ENCODE data around the gene DNPEP.
A peak's percentile ranks its signal among the peaks of the same experiment; 100 is the strongest.
"Not testable (repeated sequence)": the region's sequence is repeated elsewhere in the genome, so short reads cannot be mapped to it uniquely, and the experiment has no call there.

Gene DNPEP

DNA sequence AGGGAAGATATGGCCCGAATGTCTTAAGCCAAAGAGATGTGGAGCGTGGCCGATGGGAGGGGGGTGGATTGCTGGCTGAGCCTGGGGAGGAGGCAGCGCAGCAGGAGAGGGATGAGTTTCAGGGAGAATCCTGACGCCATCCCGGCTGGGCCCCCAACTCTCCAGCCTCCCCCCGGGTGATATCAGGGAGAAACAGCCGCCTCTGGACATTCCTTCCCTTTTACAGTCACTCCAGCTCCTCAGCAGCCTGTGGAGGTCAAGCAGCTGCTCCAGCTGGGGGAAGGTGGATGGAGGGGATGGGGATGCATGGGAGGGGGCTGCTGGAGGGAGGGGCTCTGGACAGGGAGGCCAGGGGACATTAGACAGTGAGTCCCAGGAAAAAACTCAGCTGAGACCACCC is 20.9 kb upstream of the DNPEP start:
- TF ChIP-seq SNAI2 (CRISPR knock-in tag; IDR thresholded peaks at IDR 0.05) (no peak), PPARA (CRISPR knock-in tag; IDR thresholded peaks at IDR 0.05; ENCODE audit: borderline replicate concordance) (no peak), ZFP30 (CRISPR knock-in tag; IDR thresholded peaks at IDR 0.05) (no peak), RARB (CRISPR knock-in tag; IDR thresholded peaks at IDR 0.05) (no peak), ISL1 (CRISPR knock-in tag; IDR thresholded peaks at IDR 0.05) (no peak), TOX (CRISPR knock-in tag; IDR thresholded peaks at IDR 0.05; ENCODE audit: borderline replicate concordance) (no peak), ESRRG (CRISPR knock-in tag; IDR thresholded peaks at IDR 0.05) (no peak), OSR1 (CRISPR knock-in tag; IDR thresholded peaks at IDR 0.05) (no peak), CSDC2 (CRISPR knock-in tag; IDR thresholded peaks at IDR 0.05) (no peak), ARNTL (CRISPR knock-in tag; IDR thresholded peaks at IDR 0.05; ENCODE audit: borderline replicate concordance, low read depth) (no peak), ZFP3 (CRISPR knock-in tag; IDR thresholded peaks at IDR 0.05) (no peak)
- TF ChIP-seq, protein P1, sequence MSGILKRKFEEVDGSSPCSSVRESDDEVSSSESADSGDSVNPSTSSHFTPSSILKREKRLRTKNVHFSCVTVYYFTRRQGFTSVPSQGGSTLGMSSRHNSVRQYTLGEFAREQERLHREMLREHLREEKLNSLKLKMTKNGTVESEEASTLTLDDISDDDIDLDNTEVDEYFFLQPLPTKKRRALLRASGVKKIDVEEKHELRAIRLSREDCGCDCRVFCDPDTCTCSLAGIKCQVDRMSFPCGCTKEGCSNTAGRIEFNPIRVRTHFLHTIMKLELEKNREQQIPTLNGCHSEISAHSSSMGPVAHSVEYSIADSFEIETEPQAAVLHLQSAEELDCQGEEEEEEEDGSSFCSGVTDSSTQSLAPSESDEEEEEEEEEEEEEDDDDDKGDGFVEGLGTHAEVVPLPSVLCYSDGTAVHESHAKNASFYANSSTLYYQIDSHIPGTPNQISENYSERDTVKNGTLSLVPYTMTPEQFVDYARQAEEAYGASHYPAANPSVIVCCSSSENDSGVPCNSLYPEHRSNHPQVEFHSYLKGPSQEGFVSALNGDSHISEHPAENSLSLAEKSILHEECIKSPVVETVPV (CRISPR knock-in tag; IDR thresholded peaks at IDR 0.05): no peak
- TF ChIP-seq, protein P2, sequence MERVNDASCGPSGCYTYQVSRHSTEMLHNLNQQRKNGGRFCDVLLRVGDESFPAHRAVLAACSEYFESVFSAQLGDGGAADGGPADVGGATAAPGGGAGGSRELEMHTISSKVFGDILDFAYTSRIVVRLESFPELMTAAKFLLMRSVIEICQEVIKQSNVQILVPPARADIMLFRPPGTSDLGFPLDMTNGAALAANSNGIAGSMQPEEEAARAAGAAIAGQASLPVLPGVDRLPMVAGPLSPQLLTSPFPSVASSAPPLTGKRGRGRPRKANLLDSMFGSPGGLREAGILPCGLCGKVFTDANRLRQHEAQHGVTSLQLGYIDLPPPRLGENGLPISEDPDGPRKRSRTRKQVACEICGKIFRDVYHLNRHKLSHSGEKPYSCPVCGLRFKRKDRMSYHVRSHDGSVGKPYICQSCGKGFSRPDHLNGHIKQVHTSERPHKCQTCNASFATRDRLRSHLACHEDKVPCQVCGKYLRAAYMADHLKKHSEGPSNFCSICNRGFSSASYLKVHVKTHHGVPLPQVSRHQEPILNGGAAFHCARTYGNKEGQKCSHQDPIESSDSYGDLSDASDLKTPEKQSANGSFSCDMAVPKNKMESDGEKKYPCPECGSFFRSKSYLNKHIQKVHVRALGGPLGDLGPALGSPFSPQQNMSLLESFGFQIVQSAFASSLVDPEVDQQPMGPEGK (CRISPR knock-in tag; IDR thresholded peaks at IDR 0.05; ENCODE audit: borderline replicate concordance): no peak
- TF ChIP-seq, protein P3, sequence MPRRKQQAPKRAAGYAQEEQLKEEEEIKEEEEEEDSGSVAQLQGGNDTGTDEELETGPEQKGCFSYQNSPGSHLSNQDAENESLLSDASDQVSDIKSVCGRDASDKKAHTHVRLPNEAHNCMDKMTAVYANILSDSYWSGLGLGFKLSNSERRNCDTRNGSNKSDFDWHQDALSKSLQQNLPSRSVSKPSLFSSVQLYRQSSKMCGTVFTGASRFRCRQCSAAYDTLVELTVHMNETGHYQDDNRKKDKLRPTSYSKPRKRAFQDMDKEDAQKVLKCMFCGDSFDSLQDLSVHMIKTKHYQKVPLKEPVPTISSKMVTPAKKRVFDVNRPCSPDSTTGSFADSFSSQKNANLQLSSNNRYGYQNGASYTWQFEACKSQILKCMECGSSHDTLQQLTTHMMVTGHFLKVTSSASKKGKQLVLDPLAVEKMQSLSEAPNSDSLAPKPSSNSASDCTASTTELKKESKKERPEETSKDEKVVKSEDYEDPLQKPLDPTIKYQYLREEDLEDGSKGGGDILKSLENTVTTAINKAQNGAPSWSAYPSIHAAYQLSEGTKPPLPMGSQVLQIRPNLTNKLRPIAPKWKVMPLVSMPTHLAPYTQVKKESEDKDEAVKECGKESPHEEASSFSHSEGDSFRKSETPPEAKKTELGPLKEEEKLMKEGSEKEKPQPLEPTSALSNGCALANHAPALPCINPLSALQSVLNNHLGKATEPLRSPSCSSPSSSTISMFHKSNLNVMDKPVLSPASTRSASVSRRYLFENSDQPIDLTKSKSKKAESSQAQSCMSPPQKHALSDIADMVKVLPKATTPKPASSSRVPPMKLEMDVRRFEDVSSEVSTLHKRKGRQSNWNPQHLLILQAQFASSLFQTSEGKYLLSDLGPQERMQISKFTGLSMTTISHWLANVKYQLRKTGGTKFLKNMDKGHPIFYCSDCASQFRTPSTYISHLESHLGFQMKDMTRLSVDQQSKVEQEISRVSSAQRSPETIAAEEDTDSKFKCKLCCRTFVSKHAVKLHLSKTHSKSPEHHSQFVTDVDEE (CRISPR knock-in tag; IDR thresholded peaks at IDR 0.05): no peak
- no peak for ATAC-seq

DNA sequence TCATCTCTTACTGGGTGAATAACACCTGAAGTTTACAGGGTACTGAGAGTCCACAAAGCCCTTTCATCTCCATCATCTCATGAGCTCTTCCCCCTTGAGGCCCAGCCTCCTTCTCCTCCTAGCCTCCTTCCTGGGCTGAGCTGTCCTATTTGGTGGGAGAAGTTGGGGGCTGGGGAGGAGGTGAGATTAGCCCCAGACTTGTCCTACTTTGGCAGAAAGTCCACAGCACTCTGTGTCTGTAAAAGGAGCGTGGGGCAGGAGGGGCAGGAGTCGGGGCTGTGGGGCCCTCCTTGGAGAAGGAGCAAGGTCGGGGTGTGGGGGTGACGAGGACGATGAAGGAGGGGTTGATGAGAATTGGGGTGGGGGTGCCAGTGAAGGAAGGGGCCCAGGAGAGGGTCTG is 20.5 kb upstream of the DNPEP start:
- TF ChIP-seq ARNTL (CRISPR knock-in tag; IDR thresholded peaks at IDR 0.05; ENCODE audit: borderline replicate concordance, low read depth) (no peak), BACH2 (CRISPR knock-in tag; IDR thresholded peaks at IDR 0.05; ENCODE audit: borderline replicate concordance) (no peak)
- ATAC-seq: no peak

DNA sequence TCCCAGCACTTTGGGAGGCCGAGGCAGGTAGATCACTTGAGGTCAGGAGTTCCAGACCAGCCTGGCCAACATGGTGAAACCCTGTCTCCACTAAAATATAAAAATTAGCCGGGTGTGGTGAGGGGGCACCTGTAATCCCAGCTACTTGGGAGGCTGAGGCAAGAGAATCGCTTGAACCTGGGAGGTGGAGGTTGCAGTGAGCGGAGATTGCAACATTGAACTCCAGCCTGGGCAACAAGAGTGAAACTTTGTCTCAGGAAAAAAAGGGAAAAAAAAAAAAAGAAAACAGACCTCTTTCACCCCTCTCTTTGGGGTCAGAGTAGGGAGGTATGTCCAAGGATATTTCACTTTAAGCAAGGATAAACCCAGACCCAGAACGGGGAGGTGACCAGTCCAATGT is 19.6 kb upstream of the DNPEP start:
- ATAC-seq: not testable (repeated sequence)

DNA sequence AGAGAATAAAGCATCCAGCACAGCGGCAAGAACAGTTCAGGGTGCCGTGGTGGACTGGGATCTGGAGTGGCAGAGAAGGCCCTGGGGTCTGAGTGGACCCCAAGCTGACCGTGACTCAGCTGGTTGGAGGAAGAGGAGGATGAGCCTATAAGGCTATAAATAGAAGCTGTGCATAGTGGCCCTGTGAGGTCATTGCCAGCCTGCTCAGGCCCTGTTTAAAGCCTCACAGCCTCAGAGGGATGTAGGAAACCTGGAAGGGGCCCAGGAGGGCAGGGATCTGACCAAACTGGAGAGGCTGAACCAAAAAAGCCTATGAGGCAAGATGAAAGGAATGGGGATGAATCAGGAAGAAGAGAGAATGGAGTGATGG is 19.1 kb upstream of the DNPEP start:
- ATAC-seq: peak; percentile 68
- TF ChIP-seq, protein P4, sequence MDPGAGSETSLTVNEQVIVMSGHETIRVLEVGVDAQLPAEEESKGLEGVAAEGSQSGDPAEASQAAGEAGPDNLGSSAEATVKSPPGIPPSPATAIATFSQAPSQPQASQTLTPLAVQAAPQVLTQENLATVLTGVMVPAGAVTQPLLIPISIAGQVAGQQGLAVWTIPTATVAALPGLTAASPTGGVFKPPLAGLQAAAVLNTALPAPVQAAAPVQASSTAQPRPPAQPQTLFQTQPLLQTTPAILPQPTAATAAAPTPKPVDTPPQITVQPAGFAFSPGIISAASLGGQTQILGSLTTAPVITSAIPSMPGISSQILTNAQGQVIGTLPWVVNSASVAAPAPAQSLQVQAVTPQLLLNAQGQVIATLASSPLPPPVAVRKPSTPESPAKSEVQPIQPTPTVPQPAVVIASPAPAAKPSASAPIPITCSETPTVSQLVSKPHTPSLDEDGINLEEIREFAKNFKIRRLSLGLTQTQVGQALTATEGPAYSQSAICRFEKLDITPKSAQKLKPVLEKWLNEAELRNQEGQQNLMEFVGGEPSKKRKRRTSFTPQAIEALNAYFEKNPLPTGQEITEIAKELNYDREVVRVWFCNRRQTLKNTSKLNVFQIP (CRISPR knock-in tag; IDR thresholded peaks at IDR 0.05; ENCODE audit: borderline replicate concordance, low read depth): no peak
- TF ChIP-seq ZNF8 (CRISPR knock-in tag; IDR thresholded peaks at IDR 0.05) (no peak), GLIS3 (CRISPR knock-in tag; IDR thresholded peaks at IDR 0.05) (no peak)

DNA sequence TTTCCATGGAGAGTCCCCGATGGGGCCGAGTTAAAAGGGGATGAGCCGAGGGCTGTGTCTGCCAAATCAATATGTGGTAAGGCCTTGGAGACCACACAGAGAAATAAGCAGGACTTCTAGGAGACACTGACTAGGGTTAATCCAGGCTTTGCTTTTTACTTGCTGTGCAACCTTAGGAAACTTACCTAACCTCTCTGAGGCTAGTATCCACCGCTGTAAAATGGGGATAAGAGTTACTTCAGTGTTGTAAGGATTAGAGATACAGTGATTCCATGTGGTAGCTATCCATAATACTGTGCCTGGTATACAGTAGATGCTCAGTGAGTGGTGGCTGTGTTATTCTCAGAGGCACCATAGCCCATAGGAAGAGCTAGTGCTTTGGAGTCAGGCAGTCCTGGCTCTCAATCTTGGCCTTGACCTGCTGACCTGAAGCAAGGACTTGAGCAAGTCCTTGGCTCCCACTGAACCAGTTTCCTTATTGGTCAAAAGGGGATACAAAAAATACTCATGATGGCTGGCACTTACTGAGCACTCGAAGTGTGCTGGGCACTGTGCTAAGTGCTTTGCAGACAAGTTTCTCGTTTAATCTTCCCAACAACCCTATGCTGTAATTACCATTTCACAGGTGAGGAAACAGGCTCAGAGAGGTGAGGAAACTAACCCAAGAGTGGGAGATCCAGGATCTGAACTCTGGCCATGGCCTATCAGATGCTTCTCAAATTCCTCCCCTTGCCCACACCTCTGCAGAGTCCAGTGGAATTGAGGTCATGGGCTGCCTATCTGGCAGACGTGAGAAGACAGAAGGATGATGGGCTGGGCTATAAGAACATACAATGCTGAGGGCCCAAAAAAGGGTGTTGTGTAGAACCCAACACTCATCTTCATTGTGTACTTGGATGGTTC is 18.5 kb upstream of the DNPEP start:
- TF ChIP-seq TOX (CRISPR knock-in tag; IDR thresholded peaks at IDR 0.05; ENCODE audit: borderline replicate concordance) (no peak), ZNF565 (CRISPR knock-in tag; conservative IDR thresholded peaks at IDR 0.05; ENCODE audit: low read depth) (no peak), TCF4 (CRISPR knock-in tag; IDR thresholded peaks at IDR 0.05; ENCODE audit: borderline replicate concordance) (no peak), ISL1 (CRISPR knock-in tag; IDR thresholded peaks at IDR 0.05) (no peak), SNAI2 (CRISPR knock-in tag; IDR thresholded peaks at IDR 0.05) (no peak), ZFP30 (CRISPR knock-in tag; IDR thresholded peaks at IDR 0.05) (no peak)
- ATAC-seq: no peak

Measured in SK-N-SH treated with all-trans-retinoic acid at 6 μM for 48 hours (cell line).